ENCODE measurements around the gene VCAN. TPM values are rescaled to one million over a fixed set of nuclear protein-coding genes. Genes with fewer than 3 reads are reported as not detected.
"Not testable (repeated sequence)": the region's sequence is repeated elsewhere in the genome, so short reads cannot be mapped to it uniquely, and the experiment has no call there.

Gene VCAN
- total RNA-seq, result 2.3 TPM

DNA sequence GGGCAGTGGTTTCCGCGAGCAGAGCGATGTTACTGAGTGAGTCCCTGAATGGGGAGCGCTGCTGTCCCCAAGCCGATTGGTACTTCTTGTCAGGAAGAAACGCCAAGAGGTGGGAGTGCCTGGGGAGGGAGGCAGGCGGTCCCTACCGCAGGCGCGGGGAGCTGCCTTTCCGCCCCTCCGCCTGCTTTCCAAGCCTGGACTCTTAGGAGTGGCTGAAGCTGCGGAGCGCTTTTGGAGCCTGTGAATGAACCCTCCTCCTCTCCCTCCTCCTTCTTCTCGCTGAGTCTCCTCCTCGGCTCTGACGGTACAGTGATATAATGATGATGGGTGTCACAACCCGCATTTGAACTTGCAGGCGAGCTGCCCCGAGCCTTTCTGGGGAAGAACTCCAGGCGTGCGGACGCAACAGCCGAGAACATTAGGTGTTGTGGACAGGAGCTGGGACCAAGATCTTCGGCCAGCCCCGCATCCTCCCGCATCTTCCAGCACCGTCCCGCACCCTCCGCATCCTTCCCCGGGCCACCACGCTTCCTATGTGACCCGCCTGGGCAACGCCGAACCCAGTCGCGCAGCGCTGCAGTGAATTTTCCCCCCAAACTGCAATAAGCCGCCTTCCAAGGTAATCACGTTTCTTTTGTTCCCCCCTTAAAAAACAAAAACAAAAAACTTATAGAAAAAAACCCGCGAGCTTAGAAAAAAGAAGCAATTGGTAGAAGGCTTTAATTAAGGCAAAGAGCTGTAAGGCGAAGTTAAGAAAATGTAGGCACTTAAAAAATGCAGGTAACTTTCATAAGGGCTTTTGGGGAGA is at the start of gene VCAN:
TSS of gene VCAN (plus strand) at position 340 of the 808 bp plus-strand sequence. CDS start 11,775 bp downstream, outside the sequence.
- no peak for DNase-seq (ENCODE audit: low spot score)

DNA sequence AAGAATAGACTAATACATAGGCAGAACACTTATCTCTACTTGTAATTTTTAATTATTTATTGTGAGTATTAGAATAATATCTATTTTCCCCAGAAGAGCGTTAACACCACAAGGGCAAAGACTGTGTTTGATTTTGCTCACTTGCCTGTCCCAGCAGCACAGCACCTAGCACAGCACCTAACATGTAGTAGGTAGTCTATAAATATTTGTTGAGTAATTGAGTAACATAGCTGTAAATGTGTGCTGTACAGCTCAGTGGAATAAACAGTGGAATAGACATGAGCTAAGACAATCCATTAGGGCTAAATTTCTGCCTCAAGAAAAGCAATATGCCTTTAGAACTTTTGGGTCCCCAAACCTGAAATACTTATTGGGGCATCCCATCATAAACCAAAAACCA is 49.3 kb upstream of the VCAN start:
- DNase-seq (ENCODE audit: low spot score) (no peak), ATAC-seq (peak; percentile 49)

More for the DNA sequence above, at the start of gene VCAN:
- ATAC-seq, result no peak

DNA sequence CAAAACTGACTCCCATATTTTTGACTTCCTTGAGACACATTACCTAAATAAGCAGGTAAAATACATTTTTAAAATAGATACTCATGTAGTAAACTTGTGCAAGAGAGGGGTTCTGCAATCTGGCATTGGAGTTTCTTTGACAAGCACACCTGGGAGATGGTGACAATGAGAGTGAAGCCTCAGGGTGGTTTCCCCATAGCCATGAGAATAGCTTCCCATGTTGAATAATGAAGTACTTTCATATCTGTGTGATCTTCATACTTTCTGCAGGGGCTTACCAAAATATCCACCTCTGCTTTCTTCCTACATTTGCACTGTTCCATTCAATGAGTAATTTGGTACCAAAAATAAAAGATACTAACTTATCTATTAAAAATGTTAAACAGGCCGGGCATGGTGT is 44.7 kb upstream of the VCAN start:
- ATAC-seq (no peak), DNase-seq (ENCODE audit: low spot score) (no peak)

DNA sequence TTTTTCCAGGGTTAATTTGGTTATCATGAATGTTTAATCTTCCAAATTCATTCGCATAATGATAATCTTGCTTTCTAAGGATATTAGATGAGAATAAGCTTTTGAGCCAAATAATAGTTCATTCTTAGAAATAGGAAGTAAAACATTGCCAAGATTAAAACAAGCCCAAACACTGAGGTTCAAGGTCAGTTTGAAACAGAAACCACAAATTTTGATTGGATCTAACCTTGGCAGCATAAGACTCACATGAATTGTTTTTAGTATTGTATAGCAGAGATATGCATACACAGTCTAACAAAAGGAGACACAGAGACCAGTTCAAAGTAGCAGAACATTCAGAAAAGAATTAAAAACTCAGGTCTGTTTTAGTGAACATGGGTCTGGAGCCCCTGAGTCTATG is 43.4 kb upstream of the VCAN start:
- ATAC-seq (no peak), DNase-seq (ENCODE audit: low spot score) (no peak)

DNA sequence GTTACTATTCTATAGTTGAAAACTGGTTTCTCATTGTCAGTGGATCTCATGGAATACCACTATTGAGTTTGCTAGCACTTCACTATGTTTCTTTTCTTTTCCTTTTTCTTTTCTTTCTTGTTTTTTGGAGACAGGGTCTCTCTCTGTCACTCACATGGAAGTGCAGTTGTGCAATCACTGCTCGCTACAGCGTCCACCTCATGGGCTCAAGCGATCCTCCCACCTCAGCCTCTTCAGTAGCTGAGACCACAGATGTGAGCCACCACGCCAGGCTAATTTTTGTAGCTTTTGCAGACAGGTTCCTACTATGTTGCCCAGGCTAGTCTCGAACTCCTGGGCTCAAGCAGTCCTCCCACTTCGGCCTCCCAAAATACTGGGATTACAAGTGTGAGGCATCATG is 42.7 kb upstream of the VCAN start:
- ATAC-seq, result no peak

DNA sequence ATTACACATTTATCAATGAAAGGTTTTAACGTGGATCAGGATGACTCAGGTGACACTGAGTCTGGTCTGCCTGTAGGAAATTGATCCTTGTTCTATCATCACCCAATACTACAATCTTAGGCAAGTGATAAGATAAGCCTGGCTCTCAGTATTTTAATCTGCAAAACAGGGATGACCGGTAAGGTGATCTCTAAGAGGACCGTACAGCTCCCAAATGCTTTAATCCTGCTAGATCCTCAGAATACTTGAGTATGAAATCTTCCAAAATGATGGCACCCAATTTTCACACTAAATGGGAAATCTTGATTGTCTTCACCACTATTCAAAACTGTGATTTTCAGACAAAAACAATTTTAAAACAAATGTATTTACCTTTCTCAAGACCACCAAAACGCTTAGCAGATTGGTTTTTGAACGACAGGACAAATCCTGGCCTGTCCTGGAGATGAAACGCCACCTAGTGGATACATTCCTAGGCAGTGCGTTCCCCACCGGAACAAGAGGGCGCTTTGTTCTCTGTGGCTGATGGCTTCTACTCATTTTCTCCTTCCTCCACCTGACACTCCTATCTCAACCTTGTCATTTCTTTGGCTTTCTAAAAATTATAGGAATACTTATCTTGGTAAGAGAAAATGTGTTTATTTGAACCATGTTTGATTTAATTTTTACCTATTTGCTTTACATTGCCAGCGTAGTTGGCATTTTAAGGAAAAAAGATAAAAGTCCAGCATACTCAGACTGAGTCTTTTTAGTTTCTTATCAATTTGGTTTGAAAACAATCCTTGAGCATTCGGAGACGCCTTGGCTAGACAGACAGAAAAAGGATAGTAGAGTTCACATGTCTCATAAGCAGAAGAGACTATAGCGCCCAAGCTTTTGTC is 41.2 kb upstream of the VCAN start:
- peak; percentile 97 for ATAC-seq
- peak; percentile 54 for DNase-seq (ENCODE audit: low spot score)

More for the DNA sequence above, 42.7 kb upstream of the VCAN start:
- DNase-seq (ENCODE audit: low spot score), result no peak

DNA sequence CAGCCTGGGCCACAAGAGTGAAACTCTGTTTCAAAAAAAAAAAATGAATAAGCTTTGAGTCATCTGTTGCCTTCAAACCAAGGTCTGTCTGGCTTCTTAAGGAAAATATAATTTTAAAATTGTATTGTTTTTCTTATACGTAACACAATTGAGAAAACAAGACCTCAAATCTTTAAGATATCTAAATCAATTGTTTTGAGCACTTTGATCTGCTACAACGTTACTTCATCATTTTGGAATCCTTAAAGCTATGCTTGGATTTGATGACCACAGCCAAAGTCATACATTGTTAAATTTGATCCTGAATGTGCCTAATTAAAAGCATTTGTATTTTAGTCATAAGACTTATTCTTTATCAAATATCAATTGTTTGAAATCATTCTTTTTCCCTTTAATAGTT is 37.7 kb upstream of the VCAN start:
- DNase-seq (ENCODE audit: low spot score) (no peak), ATAC-seq (no peak)

DNA sequence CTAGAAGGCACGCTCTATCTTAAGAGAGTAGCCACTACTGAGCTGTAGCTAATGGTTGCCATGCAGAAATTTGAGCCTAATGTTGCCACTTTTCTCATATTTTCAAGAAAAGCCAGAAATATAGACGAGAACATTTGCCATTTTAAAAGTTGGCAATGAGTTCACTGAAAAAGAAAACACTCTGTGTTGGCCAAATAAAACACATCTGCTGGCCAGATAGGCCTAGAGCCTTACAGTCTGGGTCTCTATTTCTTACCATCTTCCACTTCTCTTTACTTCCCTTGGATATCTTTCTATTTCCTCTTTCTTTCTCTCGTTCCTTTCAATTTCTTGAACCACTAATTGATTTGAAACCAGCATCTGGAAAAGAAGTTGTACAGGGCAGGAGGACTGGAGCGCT is 36.6 kb upstream of the VCAN start:
- ATAC-seq, result no peak

DNA sequence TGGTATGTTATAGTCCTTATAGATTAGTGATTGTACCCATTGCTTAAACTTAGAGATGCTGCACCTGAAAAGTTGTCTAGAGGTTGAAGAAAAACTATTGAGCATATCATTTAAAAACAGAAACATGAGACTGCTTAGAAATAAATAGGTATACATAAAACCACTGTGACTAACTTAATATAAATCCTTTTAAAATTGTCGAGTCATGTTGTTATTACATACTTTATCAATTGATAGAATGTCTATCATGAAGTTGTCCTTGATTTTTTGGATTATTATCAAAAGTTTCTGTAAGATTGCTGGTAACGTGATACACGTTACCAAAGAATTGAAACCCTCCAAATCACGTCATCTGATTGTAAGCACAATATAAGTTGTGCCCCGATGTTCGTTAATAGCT is 35.3 kb upstream of the VCAN start:
- DNase-seq (ENCODE audit: low spot score), result no peak
- ATAC-seq, result no peak

More for the DNA sequence above, 36.6 kb upstream of the VCAN start:
- no peak for DNase-seq (ENCODE audit: low spot score)

DNA sequence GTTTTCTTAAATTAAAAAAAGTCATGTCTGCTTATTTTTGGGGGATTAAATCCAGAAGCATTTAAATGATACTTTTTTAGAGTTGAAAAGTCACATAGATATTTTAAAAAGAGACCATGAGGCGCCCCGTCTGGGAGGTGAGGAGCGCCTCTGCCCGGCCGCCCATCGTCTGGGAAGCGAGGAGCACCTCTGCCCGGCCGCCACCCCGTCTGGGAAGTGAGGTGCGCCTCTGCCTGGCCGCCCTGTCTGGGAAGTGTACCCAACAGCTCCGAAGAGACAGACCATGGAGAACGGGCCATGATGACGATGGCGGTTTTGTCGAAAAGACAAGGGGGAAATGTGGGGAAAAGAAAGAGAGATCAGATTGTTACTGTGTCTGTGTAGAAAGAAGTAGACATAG is 33.8 kb upstream of the VCAN start:
- not testable (repeated sequence) for DNase-seq (ENCODE audit: low spot score); ATAC-seq

DNA sequence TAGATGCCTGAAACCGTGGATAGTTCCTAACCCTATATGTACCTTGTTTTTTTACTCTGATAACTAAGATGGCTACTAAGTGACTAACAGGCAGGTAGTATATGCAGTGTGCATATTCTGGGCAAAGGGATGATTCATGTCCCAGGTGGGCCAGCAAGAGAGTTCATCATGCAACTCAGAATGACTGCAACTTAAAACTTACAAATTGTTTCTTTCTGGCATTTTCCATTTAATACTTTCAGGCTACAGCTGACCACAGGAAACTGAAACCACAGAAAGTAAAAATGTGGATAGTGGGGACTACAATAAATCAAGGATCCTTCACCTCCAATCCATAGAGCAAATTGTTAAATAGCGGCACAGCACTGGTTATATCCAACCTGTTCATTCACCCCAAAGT is 30.7 kb upstream of the VCAN start:
- no peak for ATAC-seq
- no peak for DNase-seq (ENCODE audit: low spot score)

DNA sequence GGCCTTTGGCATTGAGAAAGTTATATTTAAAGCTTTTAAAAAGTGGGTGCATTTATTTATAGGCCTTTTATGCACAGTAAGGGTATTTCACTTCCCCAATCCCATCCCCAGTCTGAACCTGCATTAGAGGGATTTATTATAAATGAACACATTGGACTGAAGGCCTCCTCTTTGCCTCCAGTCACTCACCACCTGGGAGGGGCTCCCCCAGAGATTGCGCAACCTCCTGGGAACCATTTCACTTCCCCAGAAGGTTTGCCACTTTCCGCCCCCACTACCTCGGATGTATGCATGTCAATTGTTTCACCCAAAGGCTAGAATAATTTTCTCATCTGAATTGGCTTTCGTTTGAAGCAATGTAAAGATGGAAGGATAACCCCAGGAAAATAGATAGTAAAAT is 29.8 kb upstream of the VCAN start:
- ATAC-seq (no peak), DNase-seq (ENCODE audit: low spot score) (no peak)

DNA sequence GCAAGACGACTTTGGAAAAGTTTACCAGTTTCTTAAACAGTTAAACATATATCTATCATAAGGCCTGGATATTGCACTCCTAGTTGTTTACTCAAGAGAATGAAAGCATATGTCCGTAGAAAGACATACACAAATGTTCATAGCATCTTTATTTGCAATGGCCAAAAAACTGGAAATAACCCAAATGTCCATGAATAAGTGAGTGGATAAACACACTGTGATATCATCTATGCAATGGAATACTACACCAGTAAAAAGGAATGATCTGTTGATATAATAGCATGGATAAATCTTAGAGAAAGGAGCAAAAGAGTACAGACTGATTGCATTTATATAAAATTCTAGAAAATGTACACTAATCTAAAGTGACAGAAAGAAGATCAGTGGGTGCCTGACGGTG is 28.0 kb upstream of the VCAN start:
- no peak for ATAC-seq

DNA sequence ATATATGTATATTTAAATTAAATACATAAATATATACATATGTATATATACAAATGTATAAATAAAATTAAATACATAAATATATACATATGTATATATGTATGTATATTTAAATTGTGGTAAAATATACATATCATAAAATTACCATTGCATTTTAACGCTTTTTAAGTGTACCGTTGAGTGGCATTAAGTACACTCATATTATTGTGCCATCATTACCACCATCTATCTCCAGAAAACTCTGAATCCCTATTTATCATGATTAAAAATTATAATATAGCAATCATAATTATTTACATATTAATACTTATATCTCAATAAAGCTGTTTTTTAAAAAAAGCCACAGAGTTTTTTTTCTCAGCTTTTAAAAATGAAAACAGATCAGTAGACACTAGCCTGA is 27.1 kb upstream of the VCAN start:
- ATAC-seq (no peak), DNase-seq (ENCODE audit: low spot score) (no peak)

More for the DNA sequence above, 28.0 kb upstream of the VCAN start:
- no peak for DNase-seq (ENCODE audit: low spot score)

DNA sequence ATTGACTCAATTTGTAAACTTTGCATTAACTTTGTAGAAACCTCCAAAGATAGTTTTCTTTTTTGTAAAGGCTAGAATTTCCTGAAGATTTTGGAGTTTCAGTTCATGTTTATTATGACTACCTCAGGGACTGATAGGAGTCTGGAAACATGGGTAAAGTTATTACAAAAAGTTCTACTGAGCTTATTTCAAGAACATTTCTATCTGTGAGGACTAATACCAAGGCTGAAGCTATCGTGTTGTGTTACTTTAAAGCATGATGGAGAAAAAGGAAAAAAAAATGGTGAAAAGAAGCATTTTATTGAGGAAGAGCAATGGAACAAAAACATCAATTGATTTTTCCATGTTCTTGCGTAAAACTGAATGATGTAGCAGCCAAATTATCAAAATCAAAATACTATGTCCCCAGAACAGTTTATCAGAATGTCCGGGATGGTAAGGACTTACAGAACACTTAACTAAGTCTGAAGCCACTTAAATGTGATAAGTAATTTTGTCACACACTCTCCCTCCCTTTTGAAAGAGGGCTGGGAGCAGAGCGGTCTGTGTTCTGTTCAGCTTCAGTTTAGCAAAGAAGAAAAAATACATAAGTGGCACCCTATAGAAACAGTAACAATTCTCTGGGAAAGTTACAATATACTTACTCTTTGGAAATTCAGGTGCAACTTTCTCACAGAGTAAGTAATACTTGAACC is 25.1 kb upstream of the VCAN start:
- ATAC-seq, result no peak

DNA sequence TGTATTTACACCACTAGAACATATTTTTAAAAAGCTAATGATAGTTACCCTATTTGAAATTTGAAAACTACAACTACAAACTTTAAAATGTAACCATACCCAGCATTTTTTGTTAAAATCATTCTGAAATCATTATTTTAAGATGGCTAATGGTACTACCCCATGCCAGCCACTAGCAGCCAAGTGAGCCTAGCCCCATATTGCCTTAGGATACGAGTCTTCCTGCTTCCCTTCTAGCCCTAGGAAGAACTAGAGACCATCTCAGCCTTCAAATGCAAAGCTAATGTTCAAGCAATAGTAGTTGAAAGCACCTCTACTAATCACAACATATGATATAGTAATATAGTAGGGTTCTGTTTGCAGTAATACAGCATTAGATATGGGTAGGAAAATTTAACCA is 24.0 kb upstream of the VCAN start:
- ATAC-seq, result no peak
- no peak for DNase-seq (ENCODE audit: low spot score)

More for the DNA sequence above, 25.1 kb upstream of the VCAN start:
- no peak for DNase-seq (ENCODE audit: low spot score)

DNA sequence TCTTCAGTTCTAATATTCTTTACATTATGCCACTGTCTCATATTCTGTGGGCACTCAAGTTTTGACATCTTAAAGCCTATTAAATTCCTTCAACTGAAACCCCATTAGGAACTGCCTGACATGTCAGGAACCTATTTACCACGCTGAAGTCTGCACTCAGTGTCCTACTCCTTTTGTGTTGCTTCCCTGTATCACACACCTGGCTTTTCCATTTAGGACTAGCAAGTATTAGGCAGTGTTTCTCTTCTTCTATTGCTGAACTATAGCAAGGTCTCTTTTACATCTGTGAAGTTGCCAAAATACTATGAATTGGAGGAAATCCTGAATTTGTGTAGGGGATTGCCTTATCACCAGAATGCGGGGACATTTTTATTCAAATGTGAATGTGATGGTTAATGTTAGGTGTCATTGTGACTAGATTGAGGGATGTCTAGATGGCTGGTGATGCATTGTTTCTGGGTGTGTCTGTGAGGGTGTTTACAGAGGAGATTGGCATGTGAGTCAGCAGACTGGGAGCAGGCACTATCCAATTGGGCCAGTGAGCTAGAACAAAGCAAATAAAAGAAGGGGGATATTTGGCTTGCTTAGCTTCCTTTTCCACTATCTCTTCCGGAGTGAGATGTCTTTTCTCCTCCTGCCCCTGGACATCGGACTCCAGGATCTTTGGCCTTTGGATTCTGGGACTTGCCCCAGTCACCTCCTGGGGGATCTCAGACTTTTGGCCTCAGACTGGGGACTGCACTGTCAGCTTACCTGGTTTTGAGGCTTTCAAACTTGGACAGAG is 21.2 kb upstream of the VCAN start:
- no peak for ATAC-seq
- DNase-seq (ENCODE audit: low spot score), result no peak

DNA sequence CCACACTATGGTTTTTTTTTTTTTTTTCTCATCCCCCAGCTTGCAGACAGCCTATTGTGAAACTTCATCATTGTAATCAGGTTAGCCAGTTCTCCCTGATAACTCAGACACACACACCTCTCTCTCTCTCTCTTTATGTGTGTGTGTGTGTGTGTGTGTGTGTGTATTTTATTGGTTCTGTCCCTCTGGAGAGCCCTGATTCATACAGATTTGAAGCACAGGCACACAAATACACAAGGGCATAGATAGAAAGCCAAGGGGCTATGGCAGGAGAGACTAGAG is 20.6 kb upstream of the VCAN start:
- no peak for DNase-seq (ENCODE audit: low spot score)
- ATAC-seq, result no peak

DNA sequence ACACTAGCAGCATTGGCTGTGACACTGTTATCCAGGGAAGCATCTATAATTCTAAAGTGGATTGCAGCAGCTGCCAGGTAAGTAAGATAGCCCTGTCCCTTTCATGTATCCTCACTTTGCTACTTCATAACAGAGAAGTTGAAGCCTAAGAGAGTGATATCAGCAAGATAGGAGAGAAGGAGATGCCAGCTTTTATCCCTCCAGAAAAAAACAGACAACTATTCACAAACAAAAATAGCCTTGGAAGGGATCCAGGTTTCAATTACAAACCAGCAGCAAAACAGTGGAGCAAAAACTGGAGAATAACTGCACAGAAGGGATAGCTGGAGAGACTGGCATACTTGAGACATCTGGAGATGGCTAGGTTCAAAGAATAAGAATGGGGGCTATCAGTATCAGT is 19.6 kb upstream of the VCAN start:
- DNase-seq (ENCODE audit: low spot score), result no peak
- no peak for ATAC-seq

DNA sequence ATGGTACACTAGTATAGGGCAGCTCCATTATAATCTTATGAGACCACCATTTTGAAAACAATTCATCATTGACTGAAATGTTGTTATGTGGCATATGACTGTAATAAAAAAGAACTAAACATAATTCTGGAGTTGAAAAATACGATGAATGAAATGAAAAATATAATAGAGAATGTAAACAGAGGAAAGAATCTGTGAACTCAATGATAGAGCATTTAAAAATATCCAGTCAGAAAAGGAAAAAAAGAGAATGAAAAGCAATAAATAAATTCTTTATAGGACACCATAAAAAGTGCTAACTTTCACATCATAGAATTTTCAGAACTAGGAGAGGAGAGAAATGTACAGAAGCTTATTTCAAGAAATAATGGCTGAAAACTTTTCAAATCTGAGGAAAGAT is 17.6 kb upstream of the VCAN start:
- ATAC-seq (no peak), DNase-seq (ENCODE audit: low spot score) (no peak)

DNA sequence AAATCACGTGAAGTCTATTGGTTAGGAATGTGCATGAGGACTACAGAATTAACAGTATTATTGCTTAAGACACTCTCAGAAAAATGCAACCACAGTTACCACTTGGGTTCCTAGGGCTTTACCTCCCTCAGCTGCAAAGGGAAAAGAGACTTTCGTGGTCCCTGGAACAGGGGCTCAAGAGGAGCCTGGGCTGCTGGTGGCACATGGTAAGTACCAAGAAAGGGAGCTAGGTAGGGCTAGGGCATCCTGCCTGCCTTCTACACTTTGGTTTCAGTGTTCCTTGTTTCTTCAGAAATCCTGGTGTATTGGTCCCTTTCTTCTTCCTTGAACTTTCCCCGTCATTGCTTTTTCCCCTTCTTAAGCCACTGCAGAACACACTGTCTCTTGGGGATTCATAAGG is 7.3 kb upstream of the VCAN start:
- no peak for DNase-seq (ENCODE audit: low spot score)
- no peak for ATAC-seq

Data from left lobe of liver (tissue), 2 donors.